ENCODE data around the gene BTK. TPM values are rescaled to one million over a fixed set of nuclear protein-coding genes. Genes with fewer than 3 reads are reported as not detected.

The BTK gene
- total RNA-seq, 1 donor from 2014 or later, result not detected

DNA sequence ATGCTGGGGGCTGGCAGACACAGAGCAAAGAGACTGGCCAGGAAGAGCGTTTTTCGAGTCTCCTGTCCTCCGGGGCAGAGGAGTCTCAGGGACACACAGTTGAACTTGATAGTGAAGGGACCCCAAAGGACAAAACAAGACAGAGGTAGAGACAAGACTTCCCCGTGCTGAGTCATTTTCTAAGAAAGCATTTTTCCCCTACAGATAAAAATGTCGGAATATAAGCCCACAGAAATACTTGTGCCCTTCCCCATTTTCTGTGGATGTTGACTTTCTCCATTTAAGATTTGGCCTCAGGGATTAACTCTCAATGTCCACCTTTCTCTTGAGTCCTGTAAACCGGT is 523 bp upstream of the BTK start:
- no peak overlapping the region for H3K4me3 Mint-ChIP-seq
- H3K27me3 Mint-ChIP-seq (ENCODE audit: low read depth), result peaks cover 3% of the 10 kb centered on the region
- H3K36me3 Mint-ChIP-seq (ENCODE audit: low read depth), result peaks cover 6% of the 10 kb centered on the region
- H3K9me3 Mint-ChIP-seq, result no peaks in the 10 kb centered on the region
- TF ChIP-seq, protein P1, sequence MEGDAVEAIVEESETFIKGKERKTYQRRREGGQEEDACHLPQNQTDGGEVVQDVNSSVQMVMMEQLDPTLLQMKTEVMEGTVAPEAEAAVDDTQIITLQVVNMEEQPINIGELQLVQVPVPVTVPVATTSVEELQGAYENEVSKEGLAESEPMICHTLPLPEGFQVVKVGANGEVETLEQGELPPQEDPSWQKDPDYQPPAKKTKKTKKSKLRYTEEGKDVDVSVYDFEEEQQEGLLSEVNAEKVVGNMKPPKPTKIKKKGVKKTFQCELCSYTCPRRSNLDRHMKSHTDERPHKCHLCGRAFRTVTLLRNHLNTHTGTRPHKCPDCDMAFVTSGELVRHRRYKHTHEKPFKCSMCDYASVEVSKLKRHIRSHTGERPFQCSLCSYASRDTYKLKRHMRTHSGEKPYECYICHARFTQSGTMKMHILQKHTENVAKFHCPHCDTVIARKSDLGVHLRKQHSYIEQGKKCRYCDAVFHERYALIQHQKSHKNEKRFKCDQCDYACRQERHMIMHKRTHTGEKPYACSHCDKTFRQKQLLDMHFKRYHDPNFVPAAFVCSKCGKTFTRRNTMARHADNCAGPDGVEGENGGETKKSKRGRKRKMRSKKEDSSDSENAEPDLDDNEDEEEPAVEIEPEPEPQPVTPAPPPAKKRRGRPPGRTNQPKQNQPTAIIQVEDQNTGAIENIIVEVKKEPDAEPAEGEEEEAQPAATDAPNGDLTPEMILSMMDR (conservative IDR thresholded peaks at IDR 0.05), result no peak
- H3K27ac Mint-ChIP-seq (ENCODE audit: unreplicated experiment), result no peak overlapping the region
- DNase-seq (ENCODE audit: low read depth, low spot score), result no peak
- peaks cover 22% of the 10 kb centered on the region for H3K4me1 Mint-ChIP-seq

DNA sequence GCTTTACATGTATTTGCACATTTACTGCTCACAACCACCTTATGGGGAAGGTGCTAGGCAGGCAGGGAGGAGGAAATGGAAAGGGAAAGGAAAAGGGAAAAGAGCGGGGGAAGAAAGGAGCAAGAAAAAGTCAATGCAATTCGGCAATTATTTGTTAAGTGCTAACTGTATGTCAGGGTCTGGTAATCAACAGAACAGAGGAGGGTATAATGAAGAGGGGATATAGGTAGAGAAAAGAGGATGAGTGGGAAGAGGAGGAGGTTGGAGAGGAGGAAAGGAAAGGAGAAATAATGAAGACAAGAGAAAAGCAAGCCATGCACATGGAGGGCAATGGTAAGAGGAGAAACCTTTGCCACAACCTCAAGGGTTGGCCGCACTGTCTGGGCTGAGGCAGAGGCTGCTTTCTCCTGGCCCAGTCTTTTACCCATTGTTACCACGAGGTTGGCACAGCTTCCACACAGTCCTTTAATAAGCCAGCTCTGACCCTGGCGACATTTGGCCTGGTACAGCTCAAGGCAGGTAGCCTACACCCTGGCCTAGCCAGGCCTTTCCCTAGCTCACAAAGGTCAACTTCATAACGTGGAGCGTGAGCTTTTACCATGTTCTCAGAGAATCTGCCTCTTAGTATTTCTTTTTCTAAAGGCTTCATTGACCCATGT is 836 bp downstream of the BTK start:
- Mint-ChIP-seq H3K27ac (ENCODE audit: unreplicated experiment) (no peak overlapping the region), H3K4me3 (no peak overlapping the region), H3K36me3 (ENCODE audit: low read depth) (no peaks in the 10 kb centered on the region)

DNA sequence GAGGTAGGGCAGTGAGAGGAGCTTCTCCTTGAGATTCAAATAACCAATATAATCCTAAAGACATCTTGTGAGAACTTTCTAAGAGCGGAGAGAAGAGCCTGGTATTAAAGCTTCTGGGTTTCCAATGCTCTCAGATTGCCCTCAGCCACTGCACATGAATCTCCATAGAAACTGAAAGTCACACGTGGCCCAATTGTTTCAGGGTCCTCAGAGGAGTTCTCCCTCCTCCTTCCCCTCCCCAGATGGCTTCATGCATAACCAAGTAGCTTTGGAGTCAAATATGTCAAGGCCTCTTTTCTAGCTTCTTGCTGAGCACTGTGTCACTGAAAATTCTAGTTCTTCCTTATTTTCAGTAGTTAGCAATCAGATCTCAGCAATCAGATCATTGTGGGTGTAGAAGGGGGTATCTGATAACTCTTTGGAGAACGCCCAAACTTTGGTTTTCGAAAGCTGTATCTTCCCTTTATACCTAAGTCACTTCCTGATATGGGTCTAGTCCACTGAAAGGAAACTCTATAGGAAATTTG is 2.2 kb downstream of the BTK start:
- H3K9me3 Mint-ChIP-seq, result no peaks in the 10 kb centered on the region
- no peak overlapping the region for H3K27ac Mint-ChIP-seq (ENCODE audit: unreplicated experiment)
- H3K27me3 Mint-ChIP-seq (ENCODE audit: low read depth), result no peaks in the 10 kb centered on the region
- DNase-seq (ENCODE audit: low read depth, low spot score), result no peak
- TF ChIP-seq, protein P1 (conservative IDR thresholded peaks at IDR 0.05), result no peak
- no peak overlapping the region for H3K4me3 Mint-ChIP-seq
- peaks cover 10% of the 10 kb centered on the region for H3K4me1 Mint-ChIP-seq
- H3K36me3 Mint-ChIP-seq (ENCODE audit: low read depth), result no peaks in the 10 kb centered on the region

More for the DNA sequence above, 836 bp downstream of the BTK start:
- no peak for DNase-seq (ENCODE audit: low read depth, low spot score)
- no peaks in the 10 kb centered on the region for H3K9me3 Mint-ChIP-seq
- TF ChIP-seq, protein P1 (conservative IDR thresholded peaks at IDR 0.05), result no peak
- no peaks in the 10 kb centered on the region for H3K27me3 Mint-ChIP-seq (ENCODE audit: low read depth)
- peaks cover 10% of the 10 kb centered on the region for H3K4me1 Mint-ChIP-seq

DNA sequence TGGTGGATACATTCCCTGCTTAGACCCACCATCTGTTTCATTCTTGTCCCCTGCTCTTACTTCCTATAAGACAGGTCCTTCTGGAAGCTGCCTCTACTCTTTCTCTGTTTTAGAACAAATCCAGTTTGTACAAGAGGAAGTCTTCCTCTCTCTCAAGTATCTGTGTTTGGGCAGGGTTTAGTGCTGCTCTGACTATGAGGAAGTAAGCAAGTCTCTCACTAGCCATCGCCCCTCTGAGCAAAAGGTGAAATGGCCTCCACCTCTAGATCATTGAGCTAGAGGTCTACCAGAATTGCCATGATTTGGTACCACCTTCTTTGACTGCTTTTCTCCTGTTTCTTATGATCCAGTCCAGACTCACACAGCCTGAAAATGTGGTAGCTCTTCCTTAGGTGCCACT is 8.4 kb downstream of the BTK start:
- H3K27ac Mint-ChIP-seq (ENCODE audit: unreplicated experiment), result no peak overlapping the region
- no peak overlapping the region for H3K4me3 Mint-ChIP-seq
- peaks cover 3% of the 10 kb centered on the region for H3K9me3 Mint-ChIP-seq
- no peak for DNase-seq (ENCODE audit: low read depth, low spot score)
- H3K4me1 Mint-ChIP-seq, result no peaks in the 10 kb centered on the region
- H3K36me3 Mint-ChIP-seq (ENCODE audit: low read depth), result no peaks in the 10 kb centered on the region
- TF ChIP-seq, protein P1 (conservative IDR thresholded peaks at IDR 0.05), result no peak
- H3K27me3 Mint-ChIP-seq (ENCODE audit: low read depth), result no peaks in the 10 kb centered on the region

DNA sequence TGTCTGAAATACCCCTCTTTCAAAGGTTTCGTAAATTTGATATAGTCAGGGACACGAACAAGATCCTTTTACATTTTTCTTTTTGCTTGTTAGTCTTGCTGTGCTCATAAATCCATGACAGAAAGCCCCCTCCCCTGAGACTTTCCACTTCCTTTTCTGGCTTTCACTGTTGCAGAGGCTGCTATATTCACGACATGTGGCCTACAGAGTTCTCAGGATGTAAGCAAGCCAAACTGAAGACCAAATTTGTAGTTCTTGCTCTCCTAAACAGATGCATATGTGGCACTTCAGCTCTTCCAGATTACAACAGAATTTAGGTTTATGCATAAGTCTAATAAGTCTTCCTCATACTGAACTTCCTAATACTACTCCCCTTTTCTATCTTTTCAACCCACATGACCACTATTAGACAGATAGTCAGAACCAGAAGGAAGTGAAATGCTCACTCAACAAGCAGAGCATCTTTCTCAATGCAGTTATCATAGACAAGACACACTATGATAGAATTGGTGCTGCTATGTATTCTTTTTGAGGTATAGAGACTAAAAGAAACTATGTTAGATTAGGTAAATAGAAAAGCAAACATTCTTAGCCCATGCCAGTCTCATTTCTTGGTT is 15.0 kb downstream of the BTK start:
- Mint-ChIP-seq H3K27me3 (ENCODE audit: low read depth) (peaks cover 2% of the 10 kb centered on the region), H3K9me3 (peaks cover 3% of the 10 kb centered on the region), H3K36me3 (ENCODE audit: low read depth) (no peaks in the 10 kb centered on the region), H3K4me1 (no peaks in the 10 kb centered on the region), H3K4me3 (no peak overlapping the region), H3K27ac (ENCODE audit: unreplicated experiment) (no peak overlapping the region)
- TF ChIP-seq, protein P1 (conservative IDR thresholded peaks at IDR 0.05), result no peak
- DNase-seq (ENCODE audit: low read depth, low spot score), result no peak
